GM21390 (cell line): ENCODE data around the gene UCP2.

Source experiments
- ATAC-seq: cut with Tn5 transposase; IDR thresholded peaks from one replicate; pipeline ENCODE4 v1.9.1; 2021; ENCODE audit not compliant: unreplicated experiment

The UCP2 gene

GRCh38 chr11:73972620-73973449 lies 9.8 kb downstream of the UCP2 start:
- no peak for ATAC-seq

- no peak for ATAC-seq
Measured at GRCh38 chr11:73972187-73972586, 10.5 kb downstream of the UCP2 start.

GRCh38 chr11:73971175-73971719 lies 11.4 kb downstream of the UCP2 start:
- ATAC-seq: no peak

- no peak for ATAC-seq
Measured at GRCh38 chr11:73969991-73970800, 12.4 kb downstream of the UCP2 start.

GRCh38 chr11:73969091-73969490 lies 13.6 kb downstream of the UCP2 start:
- ATAC-seq: no peak

- ATAC-seq: no peak
Measured at GRCh38 chr11:73968356-73968966, 14.2 kb downstream of the UCP2 start.

- no peak for ATAC-seq
Measured at GRCh38 chr11:73965764-73966121, 16.9 kb downstream of the UCP2 start.

GRCh38 chr11:73965076-73965763 lies 17.4 kb downstream of the UCP2 start:
- ATAC-seq: no peak

- no peak for ATAC-seq
Measured at GRCh38 chr11:73963861-73964260, 18.8 kb downstream of the UCP2 start.

GRCh38 chr11:73962101-73962705 lies 20.4 kb downstream of the UCP2 start:
- ATAC-seq: no peak

GRCh38 chr11:73961321-73961720 lies 21.3 kb downstream of the UCP2 start:
- ATAC-seq: no peak

GRCh38 chr11:73958521-73959141 lies 24.0 kb downstream of the UCP2 start:
- ATAC-seq: no peak

GRCh38 chr11:73957654-73958361 lies 24.8 kb downstream of the UCP2 start:
- no peak for ATAC-seq

GRCh38 chr11:73956876-73957653 lies 25.6 kb downstream of the UCP2 start:
- no peak for ATAC-seq

- no peak for ATAC-seq
Measured at GRCh38 chr11:73951797-73952196, 30.8 kb downstream of the UCP2 start.

- ATAC-seq: peak; percentile 88
Measured at GRCh38 chr11:73950869-73951710, 31.6 kb downstream of the UCP2 start, which contains the start of gene DNAJB13. DNAJB13 (plus strand) TSS chr11:73951026; CDS start chr11:73951070, 44 bp downstream.

GRCh38 chr11:73949912-73950311 lies 32.7 kb downstream of the UCP2 start:
- ATAC-seq: no peak

- ATAC-seq: no peak
Measured at GRCh38 chr11:73949246-73949645, 33.4 kb downstream of the UCP2 start.
